Activated CD8-positive, alpha-beta memory T cell treated with anti-CD3 and anti-CD28 coated beads for 1 hour (primary cell): ENCODE measurements around the gene AQP12B.

Source experiments
- DNase-seq, 2 donors: peaks; one replicate each; pipeline ENCODE4 v3.0.0-alpha.2; 2020; ENCODE audit warnings: low read depth in 1 of 2; ENCODE audit errors: extremely low read depth in 1 of 2

The AQP12B gene

DNA sequence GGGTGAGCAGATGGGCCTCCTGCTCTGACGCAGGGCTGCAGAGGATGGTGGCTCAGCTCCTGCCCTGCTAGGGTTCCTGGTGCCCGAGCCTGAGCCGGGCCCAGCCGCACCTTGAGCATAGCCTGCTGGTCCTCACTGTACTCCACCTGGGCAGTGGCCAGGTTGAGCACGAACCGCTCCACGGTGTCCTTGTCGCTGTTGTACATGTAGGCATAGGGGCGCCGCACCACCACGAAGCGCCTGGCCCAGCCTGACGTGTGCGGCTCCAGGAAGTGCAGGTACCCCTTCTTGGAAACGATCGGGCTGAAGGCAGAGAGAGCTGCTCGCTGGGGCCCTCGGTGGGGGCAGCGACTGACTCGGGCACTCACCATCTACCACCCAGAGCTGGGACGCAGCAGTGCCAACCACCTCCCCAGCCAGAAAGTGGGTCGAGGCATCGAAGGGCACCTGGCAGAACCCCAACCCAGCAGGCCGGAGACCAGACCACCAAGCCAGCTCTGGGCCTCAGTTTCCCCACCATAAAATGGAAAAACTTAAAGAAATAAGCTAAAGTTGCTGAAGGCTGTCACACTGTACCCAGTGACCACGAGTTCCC, 36.3 kb upstream of the AQP12B start:
- no peak for DNase-seq

DNA sequence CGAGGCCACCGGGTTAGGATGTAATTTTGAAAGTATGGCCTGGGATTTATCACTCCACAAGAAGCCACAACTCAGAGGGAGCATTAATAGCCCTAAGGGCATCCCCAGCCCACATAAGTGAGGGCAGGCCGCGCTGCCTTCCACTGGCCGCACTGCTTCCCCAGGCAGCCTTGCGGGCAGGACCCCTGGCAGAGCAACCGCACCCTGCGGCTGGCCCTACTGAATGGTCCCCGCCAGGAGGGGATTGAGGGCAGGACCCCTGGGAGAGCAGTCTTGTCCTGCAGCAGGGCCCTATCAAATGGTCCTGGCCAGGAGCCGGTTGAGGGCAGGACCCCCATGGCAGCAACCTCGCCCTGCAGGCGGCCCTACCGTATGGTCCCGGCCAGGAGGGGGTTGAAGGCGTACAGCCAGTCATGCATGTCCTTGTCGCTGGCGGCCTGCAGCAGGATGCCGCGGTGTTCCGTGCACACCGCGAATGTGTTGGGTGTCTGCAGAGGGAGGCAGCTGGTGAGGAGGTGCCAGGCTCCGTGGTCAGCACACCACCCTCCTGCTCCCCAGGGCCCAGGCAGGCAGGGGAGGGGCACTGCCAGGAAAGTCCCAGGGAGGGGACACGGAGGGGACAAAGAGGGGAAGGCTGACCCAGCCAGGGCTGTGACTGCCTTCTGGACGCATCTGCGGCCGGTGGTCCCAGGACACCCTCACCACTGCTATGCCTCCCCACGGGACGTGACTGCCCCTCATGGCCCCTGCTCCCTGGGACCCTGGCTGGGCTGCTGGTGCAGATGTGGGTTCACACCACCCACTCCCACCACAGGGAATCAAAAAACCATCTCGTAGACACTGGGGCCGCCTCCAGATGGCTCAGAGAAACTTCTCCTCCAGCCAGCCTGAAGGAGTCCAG, 35.2 kb upstream of the AQP12B start:
- DNase-seq: no peak

DNA sequence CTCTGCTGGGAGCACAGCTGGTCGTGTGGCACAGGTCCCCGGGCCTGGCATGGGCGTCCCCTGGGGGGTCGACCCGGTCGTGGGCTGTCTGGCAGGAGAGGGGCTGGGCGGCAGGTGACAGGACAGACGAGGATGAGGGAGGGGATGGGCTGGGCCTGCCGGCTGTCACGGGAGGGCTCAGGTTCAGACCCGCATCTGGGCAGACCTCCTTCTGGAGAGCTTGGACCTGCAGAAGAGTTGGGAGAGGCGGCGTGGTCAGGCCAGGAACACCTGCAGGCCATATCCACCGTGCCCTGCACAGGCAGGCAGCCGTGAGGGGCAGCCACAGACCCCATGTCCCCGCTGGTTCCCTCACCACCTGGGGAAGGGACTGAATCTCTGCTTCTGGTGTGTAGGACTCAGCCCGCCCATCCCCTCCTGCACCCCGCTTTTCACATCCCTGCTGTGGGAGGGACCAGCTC, 34.5 kb upstream of the AQP12B start:
- no peak for DNase-seq

DNA sequence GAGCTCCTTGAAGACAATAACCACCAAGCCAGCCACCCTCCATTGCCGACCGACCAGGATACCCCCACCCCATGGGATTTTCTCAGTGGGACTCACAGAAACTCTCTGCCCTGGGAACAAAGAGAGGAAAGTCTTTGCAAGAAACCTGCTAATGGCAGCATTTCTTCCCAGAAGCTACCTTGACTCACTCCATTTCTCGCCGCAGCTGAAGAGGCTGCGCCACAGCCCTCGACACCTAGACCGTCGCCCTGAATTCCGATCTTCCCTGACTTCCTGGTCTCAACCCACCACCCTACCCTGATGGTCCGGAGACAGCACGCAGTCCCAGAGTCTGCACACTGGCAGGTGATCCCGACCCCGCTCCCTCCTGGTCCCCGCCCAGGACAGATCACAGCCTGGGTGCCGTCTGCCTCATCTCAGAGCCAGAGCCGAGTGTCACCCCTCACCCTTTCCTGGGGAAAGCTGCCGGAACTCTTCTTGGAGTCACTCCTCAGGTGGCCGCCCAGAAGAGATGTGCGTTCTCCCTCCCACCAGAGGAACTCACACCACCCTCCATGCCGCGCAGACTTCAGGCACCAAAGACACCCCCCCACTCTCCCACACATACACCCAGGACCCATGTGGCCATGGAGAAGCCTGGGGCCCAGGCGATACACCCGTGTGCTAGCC, 33.6 kb upstream of the AQP12B start:
- no peak for DNase-seq

DNA sequence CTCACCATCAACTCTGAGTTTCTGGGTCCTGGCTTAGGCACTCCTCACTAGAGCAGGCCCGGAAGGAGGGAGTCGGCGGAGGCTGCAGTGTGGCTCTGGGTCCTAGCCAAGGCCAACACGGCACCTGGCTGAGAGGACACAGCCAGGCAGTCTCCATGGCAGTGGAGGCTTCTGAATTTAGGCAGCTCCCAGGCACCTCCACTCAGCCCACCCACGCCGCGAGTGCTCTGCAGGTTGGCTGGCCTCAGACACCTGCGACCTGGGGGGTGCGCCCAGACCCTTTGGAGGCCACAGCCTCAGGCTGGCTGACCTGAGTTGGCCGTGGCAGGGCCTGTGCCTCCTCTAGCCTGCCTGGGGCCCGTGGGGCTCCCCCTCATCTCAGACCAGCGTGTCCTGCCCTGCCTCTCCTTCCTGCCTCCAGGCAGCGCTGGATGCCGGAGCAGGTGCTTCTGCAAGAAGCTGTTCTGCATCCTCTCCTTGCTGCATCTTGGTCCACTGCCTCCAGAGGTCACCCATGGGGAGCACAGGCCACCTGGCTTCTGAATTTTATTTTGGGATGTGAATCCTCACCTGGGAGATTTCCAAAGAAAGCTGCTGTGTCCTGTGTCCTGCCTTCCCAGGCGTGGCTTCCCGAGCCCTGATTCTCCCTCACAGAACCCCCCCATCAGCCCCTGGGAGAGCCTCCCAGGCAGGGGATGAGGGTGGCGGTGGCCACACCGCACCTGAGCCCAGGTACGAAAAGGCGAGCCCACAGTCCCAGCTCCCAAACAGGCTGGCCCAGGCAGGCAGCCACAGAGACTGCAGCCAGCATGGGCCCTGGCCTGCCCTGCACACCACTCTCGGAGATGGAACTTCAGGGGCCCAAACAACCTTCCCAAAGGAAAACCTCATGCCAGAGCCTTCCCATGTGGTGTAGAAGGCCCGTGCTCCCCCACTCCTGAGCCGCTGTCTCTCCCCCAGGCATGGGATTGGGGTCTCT, 32.4 kb upstream of the AQP12B start:
- no peak for DNase-seq

DNA sequence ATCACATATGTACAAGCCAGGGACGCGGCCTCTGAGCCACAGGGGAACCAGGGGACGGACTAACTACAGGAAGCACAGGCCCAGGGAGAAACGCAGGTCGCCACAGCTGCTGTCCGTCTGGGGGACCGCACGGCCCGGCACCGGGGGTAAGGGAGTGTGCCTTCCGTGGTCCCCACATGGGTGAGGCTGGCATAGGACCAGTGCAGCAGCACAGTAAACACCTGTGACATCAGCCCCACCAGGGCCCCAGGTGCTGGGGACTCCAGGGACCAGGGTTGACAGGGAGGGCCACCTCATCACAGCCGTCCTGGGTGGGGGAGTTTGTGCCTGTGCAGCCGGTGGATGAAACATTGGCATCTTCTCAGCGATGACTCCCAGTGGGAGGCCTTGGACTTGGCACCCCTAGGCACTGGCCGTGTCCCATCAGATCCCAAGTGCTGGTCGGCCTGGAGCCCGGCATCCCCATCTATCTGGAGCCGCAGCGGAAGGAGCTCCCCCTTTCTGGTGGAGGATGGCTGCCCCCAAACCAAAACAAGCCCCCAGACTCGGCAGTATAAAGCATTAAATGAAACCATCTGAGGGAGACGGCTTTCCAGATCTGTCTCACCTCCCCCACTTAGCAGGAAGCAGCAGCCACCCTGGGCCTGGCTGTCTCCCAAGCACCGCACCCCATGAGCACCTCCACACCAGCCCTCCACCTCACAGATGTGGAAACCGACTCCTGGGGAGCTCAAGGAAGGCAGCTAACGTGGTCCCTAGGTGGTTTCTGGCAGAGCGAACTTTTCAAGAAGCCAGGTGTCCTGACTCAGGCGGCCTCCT, 31.5 kb upstream of the AQP12B start:
- DNase-seq: no peak

DNA sequence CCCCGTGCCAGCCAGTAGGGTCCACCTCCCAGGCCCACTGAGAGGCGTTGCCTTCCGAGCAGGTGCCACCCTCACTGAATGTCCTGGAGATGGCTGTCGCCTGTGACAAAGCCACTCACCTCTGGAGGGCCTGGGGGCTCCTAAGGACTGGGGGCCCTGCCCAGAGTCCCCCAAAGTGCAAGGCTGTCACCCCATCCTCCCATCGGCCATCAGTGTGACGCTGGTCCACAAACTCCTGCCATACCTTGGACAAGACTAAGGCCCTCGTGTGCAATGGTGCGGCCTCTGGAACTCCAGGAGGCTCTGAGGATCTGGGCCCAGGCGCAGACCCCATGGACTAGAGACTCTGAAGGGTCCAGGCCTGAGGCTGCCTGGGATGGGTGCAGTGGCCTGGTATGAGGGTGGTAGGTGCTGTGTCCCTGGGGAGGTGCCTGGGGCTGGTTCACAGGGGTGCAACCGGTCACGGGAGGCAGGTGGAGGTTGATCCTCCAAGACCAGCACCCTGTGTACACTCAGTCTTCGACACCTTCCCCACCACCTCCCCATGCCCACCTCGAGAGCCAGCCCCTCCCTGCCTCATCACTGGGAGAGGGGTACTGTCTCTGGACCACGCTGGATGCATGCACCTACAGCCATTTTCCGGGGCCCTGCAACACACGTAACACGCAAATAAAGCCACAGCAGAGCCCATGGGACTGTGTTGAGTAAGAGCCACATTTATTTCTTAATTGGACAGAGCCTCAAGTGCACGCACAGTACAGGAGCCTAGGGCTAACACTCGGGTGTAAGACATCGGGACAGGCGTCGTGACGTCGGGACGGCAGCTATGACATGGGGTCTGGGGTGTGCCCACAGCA, 30.6 kb upstream of the AQP12B start:
- no peak for DNase-seq

DNA sequence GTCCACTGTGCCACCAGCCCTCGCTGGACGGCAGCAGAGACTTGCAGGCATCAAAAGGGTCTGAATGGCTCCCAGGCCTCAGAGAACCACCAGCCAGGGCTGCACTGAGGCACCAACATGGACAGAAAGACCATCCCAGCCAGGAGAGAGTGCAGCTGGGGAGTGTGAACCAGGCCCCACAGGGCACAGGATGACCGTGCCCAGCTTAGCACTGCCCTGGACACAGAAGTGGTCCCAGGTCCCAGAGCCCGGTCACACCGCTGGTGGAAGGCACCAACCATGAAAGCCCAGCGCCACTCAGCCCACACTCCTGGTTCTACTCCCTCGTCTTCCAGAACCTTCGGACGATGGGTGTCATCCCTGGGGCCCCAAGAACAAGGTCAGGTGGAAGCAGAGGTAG, 29.4 kb upstream of the AQP12B start:
- DNase-seq: no peak

DNA sequence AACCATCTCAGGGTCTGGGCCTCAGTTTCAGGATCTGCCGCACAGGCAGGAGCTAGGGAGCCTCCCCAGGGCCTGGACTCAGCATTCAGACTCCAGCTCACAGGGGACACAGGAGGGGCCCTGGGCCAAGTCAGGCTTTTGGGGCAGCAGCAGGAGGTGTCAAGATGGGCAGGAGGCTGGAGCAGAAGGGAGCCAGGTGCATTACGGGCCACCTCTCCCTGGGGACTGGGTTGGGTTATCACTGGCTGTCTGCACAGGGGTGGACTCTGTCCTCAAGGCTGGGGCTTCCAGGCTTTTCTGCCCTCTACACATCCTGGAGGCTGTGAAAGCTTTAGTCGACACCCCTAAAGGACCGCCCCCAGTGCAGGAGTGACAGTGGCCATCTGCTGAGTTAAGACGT, 29.0 kb upstream of the AQP12B start:
- DNase-seq: no peak

DNA sequence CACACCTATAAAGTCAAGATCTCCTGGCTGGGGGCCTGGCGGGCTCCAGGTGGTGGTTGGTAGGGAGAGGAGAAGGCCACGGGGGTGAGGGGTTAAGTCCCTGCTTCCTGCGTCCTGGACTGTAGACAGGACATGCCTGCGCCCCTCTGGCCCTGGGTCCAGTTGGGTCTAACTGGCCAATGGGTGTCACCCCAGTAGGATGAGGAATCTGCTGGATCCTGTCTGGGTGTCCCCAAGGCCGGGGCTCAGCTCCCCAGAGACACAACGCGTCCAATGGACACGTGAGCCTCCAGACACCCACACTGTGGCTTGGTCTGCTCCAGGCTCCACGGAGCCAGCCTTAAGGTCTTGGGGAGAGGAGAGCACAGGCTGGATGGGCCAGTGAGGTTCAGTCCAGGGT, 28.6 kb upstream of the AQP12B start:
- no peak for DNase-seq

DNA sequence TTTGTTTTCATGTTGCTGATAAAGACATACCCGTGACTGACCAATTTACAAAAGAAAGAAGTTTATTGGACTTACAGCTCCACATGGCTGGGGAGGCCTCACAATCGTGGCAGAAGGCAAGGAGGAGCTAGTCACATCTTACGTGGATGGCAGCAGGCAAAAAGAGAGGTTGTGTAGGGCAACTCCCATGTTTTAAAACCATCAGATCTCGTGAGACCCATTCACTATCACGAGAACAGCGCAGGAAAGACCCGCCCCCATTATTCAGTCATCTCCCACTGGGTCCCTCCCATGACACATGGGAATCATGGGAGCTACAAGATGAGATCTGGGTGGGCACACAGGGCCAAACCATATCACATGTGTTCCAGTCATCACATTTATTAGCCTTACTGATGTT, 25.8 kb upstream of the AQP12B start:
- DNase-seq: no peak

DNA sequence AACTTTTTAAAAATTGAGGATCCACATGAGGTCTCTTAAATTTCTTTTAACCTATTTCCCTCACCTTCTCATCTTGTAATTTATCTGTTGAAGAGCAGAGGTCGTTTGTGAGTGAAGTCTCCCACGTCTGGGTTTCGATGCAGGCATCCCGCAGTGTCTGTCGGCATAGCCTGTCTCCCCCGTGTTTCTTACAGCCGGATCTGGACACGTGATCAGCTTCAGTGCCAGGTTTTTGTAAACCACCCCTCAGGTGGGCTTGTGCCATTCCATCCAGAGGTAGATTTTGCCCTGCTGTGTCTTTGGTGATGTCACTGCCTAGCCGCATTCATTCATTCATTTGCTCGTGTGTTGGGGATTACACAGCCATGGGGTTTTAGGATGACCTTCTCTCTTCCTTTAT, 25.1 kb upstream of the AQP12B start:
- DNase-seq: no peak

DNA sequence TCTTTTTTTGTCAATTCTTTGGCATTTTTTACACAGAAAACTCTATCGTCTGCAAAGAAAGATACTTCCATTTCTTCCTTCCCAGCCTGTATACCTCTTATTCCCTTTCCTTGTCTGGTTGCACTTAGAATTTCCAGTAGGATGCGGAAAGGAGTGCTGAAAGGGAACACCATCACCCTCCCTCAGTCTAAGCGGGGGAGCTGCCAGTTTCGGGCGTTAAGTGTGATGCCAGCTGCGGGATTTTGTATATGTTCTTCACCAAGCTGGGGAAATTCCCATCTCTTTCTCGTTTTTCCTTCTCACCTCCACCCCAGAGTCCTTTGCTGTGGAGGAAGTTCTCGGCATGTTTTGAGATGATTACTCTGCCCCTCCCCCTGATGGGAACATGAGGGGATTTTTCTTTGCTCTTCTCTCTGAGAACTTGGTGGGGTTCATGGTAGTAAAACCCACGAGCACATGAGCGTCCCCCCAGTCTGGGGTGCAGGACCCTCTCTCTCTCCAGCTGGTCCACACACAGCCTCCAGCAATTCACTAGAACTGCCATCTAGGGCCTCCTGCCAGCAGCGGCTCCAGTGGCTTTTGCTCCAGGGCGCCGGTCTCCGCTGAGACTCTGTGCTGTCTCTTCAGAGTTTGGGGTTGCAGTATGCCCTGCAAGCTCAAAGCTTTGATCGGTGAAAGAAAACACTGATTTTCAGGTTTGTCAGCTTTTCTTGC, 24.5 kb upstream of the AQP12B start:
- DNase-seq: no peak

DNA sequence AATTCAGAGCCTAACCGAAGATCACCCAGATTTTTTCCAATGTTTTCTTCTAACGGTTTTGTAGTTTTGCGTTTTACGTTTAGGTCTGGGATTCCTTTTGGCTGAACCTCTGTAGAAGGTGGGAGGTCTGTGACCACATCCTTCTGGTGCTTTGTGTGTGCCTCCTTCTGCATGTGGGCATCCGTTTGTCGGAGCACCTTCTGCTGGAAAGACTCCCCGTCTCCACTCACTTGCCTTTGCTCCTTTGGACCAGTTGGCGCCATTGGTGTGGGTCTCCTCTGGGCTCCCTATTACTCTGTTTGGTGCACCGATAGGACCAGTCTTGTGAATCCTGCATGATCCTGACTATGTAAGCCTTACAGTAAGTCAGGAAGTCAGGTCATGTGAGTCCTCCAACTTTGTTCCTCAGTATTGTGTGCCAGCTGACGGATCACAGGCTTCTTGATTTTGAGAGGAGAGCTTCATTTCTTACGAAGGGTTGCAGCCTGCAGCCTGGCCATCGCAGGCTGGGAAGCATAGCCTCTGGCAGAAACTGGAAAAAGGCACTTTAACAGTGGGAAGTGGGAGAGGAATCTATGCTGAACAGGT, 22.6 kb upstream of the AQP12B start:
- DNase-seq: no peak

DNA sequence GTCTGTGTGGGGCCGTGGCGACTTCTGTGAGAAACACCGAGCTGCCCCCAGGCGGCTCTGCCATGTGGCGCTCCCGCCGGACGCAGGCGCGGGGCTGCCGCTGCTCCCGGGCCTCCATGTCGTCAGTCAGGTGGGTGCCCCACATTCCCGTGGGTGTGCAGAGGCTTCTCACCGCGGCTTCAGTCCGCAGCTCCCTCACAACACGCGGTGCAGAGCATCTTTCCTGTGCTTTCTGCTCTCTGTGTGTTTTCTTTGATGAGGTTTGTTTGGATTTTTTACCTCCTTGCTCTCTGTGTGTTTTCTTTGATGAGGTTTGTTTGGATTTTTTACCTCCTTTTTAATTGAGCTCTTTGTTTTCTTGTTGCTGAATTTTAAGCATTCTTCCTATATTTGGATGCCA, 22.0 kb upstream of the AQP12B start:
- DNase-seq: no peak

DNA sequence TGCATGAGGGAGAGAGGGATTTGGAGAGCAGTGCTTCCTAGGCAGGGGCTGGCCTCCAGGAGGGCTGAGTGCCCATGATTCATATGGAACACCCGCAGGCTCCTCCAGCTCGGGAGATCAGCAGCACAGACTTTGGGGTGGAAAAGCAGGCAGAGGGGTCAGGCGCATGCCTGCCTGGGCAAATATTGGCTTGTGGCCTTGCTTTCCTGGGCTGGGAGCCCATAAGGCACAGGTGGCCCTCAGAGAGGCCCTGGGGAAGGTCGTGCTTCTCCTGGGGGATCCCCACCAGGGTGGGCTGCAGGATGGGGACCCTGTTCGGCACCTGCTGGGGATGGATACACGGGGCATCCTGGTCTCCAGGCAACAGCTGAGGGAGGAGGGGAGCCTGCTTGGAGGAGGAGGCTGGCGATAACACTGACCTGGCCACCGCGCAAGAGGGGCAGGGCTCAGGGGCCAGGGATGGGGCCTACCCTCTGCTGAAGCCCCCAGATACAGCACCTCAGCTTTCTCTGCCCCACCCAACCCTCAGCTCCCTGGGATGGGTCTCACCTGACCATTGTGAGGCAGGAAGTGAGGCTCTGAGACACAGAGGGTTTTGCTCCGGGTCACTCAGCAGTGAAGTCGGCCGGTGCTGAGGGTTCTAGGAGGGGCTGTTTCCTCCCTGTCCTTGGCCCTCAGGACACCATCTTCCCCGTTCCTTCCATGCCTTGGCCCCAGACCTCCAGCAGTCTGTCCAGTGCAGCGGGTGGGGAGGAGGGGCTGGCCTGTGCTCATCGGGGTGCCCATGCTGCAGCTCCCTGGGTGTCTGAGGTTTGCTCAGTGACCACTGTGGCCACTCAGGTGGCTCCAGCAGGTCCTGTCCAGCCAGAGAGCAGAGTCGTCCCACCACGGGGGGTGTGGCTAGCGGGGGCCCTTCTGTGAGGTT, 21.0 kb upstream of the AQP12B start:
- no peak for DNase-seq

DNA sequence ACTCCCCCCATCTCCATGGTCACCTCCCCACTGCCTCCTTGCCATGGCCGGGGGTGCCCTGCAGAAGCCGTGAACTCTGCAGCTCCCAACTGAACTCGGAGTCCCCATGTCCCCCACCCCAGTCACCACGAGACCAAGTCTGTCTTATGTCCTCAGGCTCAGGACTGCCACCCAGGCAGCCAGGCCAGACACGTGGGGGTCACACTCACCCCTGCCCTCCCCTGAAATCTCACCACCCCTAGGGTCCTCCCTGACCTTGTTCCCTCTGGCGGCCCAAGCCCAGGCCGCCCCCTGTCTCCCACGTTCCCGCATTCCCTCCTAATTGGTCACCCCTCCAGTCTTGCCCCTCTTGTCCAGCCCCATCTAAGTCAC, 19.9 kb upstream of the AQP12B start:
- DNase-seq: no peak
